HepG2 (cell line): ENCODE results near the gene CIAO3. TPM values are rescaled to one million over a fixed set of nuclear protein-coding genes. Genes with fewer than 3 reads are reported as not detected.

Experiments used
- ATAC-seq: fragments of 200-7000 bp; cut with Tn5 transposase; 3 replicates; pipeline ENCODE4 v1.9.1; 2020; ENCODE audit warnings: mild to moderate bottlenecking, moderate library complexity
- BruUV-seq: library from RNA; stranded (reverse); fragments of 400-500 nt; replicated peaks from 2 replicates; lab custom pipeline; 2021; lab: Mats Ljungman, UMichigan
- CTCF ChIA-PET: fragments of 300-600 bp; formaldehyde crosslinking; extraction: SDS; loops from one replicate; lab custom pipeline; 2021; ENCODE audit warnings: low total read pairs, inconsistent platforms, low intra/inter-chr PET ratio; lab: Yijun Ruan, JAX
- POLR2A ChIA-PET: fragments of 350-600 bp; sonication (Branson Sonifier 250); formaldehyde crosslinking; loops from one replicate; lab custom pipeline; 2020; ENCODE audit warnings: antibody characterized with exemption, inconsistent platforms; lab: Yijun Ruan, JAX
- DNase-seq: peaks from one replicate; pipeline ENCODE4 v3.0.0-alpha.2; 2015; ENCODE audit warnings: low spot score
- FAIRE-seq: peaks from 3 replicates; lab custom pipeline; 2011; peaks lifted over from hg19 to GRCh38; lab: Jason Lieb, UNC
- H2AFZ ChIP-seq: one replicate; pipeline ENCODE4 v1.6.1; 2011; ENCODE audit warnings: low read length, inconsistent platforms
- H3K27ac ChIP-seq: fragments of 300-600 bp; 3 replicates; pipeline ENCODE4 v1.8.0; 2011; ENCODE audit warnings: mixed run types, mild to moderate bottlenecking, mixed read lengths, low read length, inconsistent platforms; ENCODE audit not compliant: insufficient read depth; ENCODE audit errors: extremely low read length
- H3K27me3 ChIP-seq, 2 experiments: fragments of 200-600 bp in 1 of 2; 2 replicates in 1 of 2; 3 replicates in 1 of 2; pipeline versions ENCODE4 v1.6.0 to v1.8.0; 2011; ENCODE audit warnings: low read length in 2 of 2, mild to moderate bottlenecking in 2 of 2, moderate library complexity in 2 of 2, inconsistent platforms in 1 of 2; ENCODE audit not compliant: insufficient read depth in 2 of 2, control insufficient read depth in 1 of 2
- H3K36me3 ChIP-seq, 2 experiments: fragments of 200-600 bp in 1 of 2; replicated peaks in 1 of 2; 2 replicates in 1 of 2; 3 replicates in 1 of 2; pipeline versions ENCODE4 v1.5.1 to v1.8.0; 2011; ENCODE audit warnings: low read length in 2 of 2, inconsistent platforms in 1 of 2; ENCODE audit not compliant: insufficient read depth in 2 of 2, control insufficient read depth in 1 of 2
- H3K4me1 ChIP-seq: 2 replicates; pipeline ENCODE4 v1.5.1; 2012; ENCODE audit warnings: low read length, inconsistent platforms; ENCODE audit not compliant: insufficient read depth
- H3K4me2 ChIP-seq: 2 replicates; pipeline ENCODE4 v1.6.0; 2011; ENCODE audit warnings: low read depth, low read length, inconsistent platforms
- H3K4me3 ChIP-seq, 3 experiments: fragments of 200-600 bp in 1 of 3; sonication (generic), shearing (Covaris generic) in 1 of 3; replicated peaks in 1 of 3; 2 replicates each; pipeline ENCODE4 v1.5.1; 2011 to 2016; ENCODE audit warnings: low read length in 3 of 3, inconsistent platforms in 2 of 3, low read depth in 2 of 3, mild to moderate bottlenecking in 2 of 3, control low read depth in 1 of 3, mixed read lengths in 1 of 3; ENCODE audit not compliant: insufficient read depth in 1 of 3
- H3K79me2 ChIP-seq: one replicate; pipeline ENCODE4 v1.6.1; 2011; ENCODE audit warnings: low read length, inconsistent platforms; ENCODE audit not compliant: insufficient read depth
- H3K9ac ChIP-seq: 2 replicates; pipeline ENCODE4 v1.6.0; 2011; ENCODE audit warnings: mild to moderate bottlenecking, low read depth, low read length, inconsistent platforms; ENCODE audit not compliant: insufficient read depth
- H3K9me3 ChIP-seq: 2 replicates; pipeline ENCODE4 v1.5.1; 2012; ENCODE audit warnings: mild to moderate bottlenecking, low read length
- H4K20me1 ChIP-seq: 2 replicates; pipeline ENCODE4 v1.6.0; 2011; ENCODE audit warnings: inconsistent platforms, mild to moderate bottlenecking, low read length, moderate library complexity; ENCODE audit not compliant: insufficient read depth
- HNRNPL ChIP-seq: fragments of 200-400 bp; formaldehyde crosslinking; IDR thresholded peaks from 2 replicates; pipeline ENCODE4 v1.6.1; 2017; ENCODE audit warnings: mild to moderate bottlenecking, low read depth, low read length
- PREB ChIP-seq: sonication (generic); formaldehyde crosslinking; IDR thresholded peaks from 2 replicates; pipeline ENCODE4 v1.4.0; 2020; ENCODE audit warnings: missing genetic modification reagents
- SP1 ChIP-seq, 2 experiments: fragments of 450-650 bp in 1 of 2; sonication (generic) in 1 of 2; formaldehyde crosslinking in 1 of 2; IDR thresholded peaks; 2 replicates each; pipeline versions ENCODE4 v1.4.0 to v1.6.1; 2016 to 2020; ENCODE audit warnings: missing genetic modification reagents in 1 of 2
- TBX2 ChIP-seq: sonication (generic); formaldehyde crosslinking; IDR thresholded peaks from 2 replicates; pipeline ENCODE4 v1.5.0; 2020; ENCODE audit warnings: missing genetic modification reagents, mild to moderate bottlenecking, borderline replicate concordance
- ZFAT ChIP-seq: sonication (generic); formaldehyde crosslinking; conservative IDR thresholded peaks from 2 replicates; pipeline ENCODE4 v1.8.1; 2023; ENCODE audit warnings: missing genetic modification reagents, inconsistent platforms
- ZNF296 ChIP-seq: sonication (generic); formaldehyde crosslinking; conservative IDR thresholded peaks from 2 replicates; pipeline ENCODE4 v1.5.0; 2020; ENCODE audit warnings: mild to moderate bottlenecking, missing genetic modification reagents
- ZNF30 ChIP-seq: sonication (generic); formaldehyde crosslinking; IDR thresholded peaks from 2 replicates; pipeline ENCODE4 v1.5.0; 2020; ENCODE audit warnings: mild to moderate bottlenecking, missing genetic modification reagents
- ZNF598 ChIP-seq: sonication (generic); formaldehyde crosslinking; IDR thresholded peaks from 2 replicates; pipeline ENCODE4 v1.5.1; 2020; ENCODE audit warnings: mild to moderate bottlenecking, missing genetic modification reagents, borderline replicate concordance
- WGBS: methylation state at CpG from one replicate; pipeline ENCODE4 v1.1.6; 2017; ENCODE audit warnings: low lambda C conversion rate; 5-methylcytosine and 5-hydroxymethylcytosine counted together
- in situ Hi-C: cut with HindIII; loops from 2 replicates; pipeline ENCODE4 v1.10.0; 2017; ENCODE audit warnings: low pct_unique_long_range_greater_than_20kb; ENCODE audit not compliant: extremely low pct_ligation_motif_present
- intact Hi-C: fragments of 100-400 bp; cut with micrococcal nuclease; formaldehyde crosslinking; loops from one replicate; pipeline ENCODE4 v1.10.0; 2022; ENCODE audit not compliant: unreplicated experiment
- polyA plus RNA-seq, 8 experiments: library from polyadenylated mRNA; depleted of rRNA in 3 of 8; stranded (reverse) in 7 of 8; unstranded in 1 of 8; fragments of >200 nt; fragmentation: Illumina TruSeq in 4 of 8; extraction: Trizol in 4 of 8; gene quantifications; 2 replicates each; pipeline versions ENCODE4 v1.2.1 to v1.2.3, GENCODE V29; 2011 to 2016; ENCODE audit warnings: low read depth in 4 of 8, missing spikeins in 1 of 8, mixed read lengths in 1 of 8; ENCODE audit not compliant: insufficient read depth in 1 of 8
- total RNA-seq, 5 experiments: library from RNA; depleted of rRNA; stranded (reverse); fragments of >200 nt; fragmentation: Illumina TruSeq; extraction: Trizol; gene quantifications; 2 replicates each; pipeline ENCODE4 v1.2.3, GENCODE V29; 2016; ENCODE audit warnings: low read depth in 1 of 5
- TF ChIP-seq, protein P1 (sequence below): sonication (generic); formaldehyde crosslinking; IDR thresholded peaks from 2 replicates; pipeline ENCODE4 v1.5.0; 2020; ENCODE audit warnings: missing genetic modification reagents

Gene CIAO3
- total and polyA plus RNA-seq, 2 of the 13 experiments (the other 11 are each of a cell fraction or from before 2014, with no cell fraction given), result 21.7 to 25.0 TPM

GRCh38 chr16:764848-765487 is 24.2 kb upstream of the CIAO3 start:
- peaks cover 27% of the 10 kb centered on the region for H3K4me1 ChIP-seq
- in situ Hi-C loops, result no loop called here
- POLR2A ChIA-PET, result no interaction called here

DNA sequence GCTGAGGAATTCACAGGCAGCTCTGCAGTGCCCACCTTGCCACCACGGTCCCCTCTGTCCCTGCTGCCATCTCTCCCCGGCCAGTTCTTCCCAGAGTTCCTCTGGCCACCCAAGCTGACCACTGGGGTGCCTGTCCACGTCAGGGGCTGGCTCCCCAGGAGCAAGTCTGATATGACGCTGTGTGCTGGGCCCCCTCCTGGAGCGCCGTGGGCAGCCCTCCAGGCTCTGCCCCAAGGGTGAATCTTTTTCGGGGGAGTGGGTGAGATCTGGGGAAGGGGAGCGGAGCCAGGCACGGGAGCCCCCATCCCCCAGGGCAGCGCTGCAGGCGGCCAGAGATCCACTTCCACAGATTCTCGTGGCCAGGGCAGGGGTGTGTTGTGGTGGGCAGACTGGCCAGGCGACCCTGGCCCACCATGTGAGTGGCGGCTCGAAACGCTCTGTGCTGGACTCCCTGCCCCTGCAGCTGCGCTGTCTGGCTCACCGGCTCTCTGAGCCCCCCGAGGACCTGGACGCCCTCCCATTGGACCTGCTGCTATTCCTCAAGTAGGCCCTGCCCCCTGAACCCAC is 23.5 kb upstream of the CIAO3 start:
- H3K36me3 ChIP-seq, result no peaks in the 10 kb centered on the region
- ATAC-seq (no peak), FAIRE-seq (no peak), DNase-seq (no peak)
- 61% methylated on average over 12 of the region's 20 CpGs for WGBS
- H3K9me3 ChIP-seq, result no peaks in the 10 kb centered on the region
- TF ChIP-seq, protein P1, sequence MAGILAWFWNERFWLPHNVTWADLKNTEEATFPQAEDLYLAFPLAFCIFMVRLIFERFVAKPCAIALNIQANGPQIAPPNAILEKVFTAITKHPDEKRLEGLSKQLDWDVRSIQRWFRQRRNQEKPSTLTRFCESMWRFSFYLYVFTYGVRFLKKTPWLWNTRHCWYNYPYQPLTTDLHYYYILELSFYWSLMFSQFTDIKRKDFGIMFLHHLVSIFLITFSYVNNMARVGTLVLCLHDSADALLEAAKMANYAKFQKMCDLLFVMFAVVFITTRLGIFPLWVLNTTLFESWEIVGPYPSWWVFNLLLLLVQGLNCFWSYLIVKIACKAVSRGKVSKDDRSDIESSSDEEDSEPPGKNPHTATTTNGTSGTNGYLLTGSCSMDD (CRISPR knock-in tag), result no peak
- TF ChIP-seq HNRNPL, result 0 out of 2 replicates have a peak, but pooled peaks have one; percentile 23
- no peak overlapping the region for H3K27ac ChIP-seq
- ChIA-PET CTCF (no interaction called here), POLR2A (no interaction called here)
- H3K4me2 ChIP-seq, result no peak overlapping the region
- no peaks in the 10 kb centered on the region for H4K20me1 ChIP-seq
- no TSS peak for BruUV-seq
- in situ Hi-C loops, result no loop called here
- intact Hi-C loops, result no loop called here
- peaks cover 32% of the 10 kb centered on the region for H3K4me1 ChIP-seq
- no peak overlapping the region for H3K9ac ChIP-seq
- no peaks in the 10 kb centered on the region for H3K79me2 ChIP-seq
- H3K4me3 ChIP-seq, result no peak overlapping the region
- H3K27me3 ChIP-seq, result peaks cover 3 to 8% of the 10 kb centered on the region in 2 experiments; a peak in 4 of 5 replicates
- H2AFZ ChIP-seq, result no peak overlapping the region

More at GRCh38 chr16:764848-765487, 24.2 kb upstream of the CIAO3 start:
- H4K20me1 ChIP-seq, result no peaks in the 10 kb centered on the region
- DNase-seq (no peak), ATAC-seq (no peak), FAIRE-seq (no peak)
- no peaks in the 10 kb centered on the region for H3K36me3 ChIP-seq
- no peak overlapping the region for H3K4me3 ChIP-seq
- peaks cover 2 to 4% of the 10 kb centered on the region in 2 experiments; a peak in 4 of 5 replicates for H3K27me3 ChIP-seq
- intact Hi-C loops, result no loop called here
- H3K27ac ChIP-seq, result no peak overlapping the region
- no peak overlapping the region for H3K9ac ChIP-seq
- no TSS peak for BruUV-seq
- TF ChIP-seq ZNF296 (CRISPR knock-in tag), result no peak
- no peak for TF ChIP-seq SP1 (IDR thresholded peaks at IDR 0.05)
- no peak for TF ChIP-seq SP1 (CRISPR knock-in tag; IDR thresholded peaks at IDR 0.05)
- no peak for TF ChIP-seq PREB (CRISPR knock-in tag)
- no peak for TF ChIP-seq TBX2 (CRISPR knock-in tag)
- TF ChIP-seq ZNF598 (CRISPR knock-in tag), result no peak
- TF ChIP-seq ZFAT (CRISPR knock-in tag), result no peak
- TF ChIP-seq ZNF30 (CRISPR knock-in tag), result no peak
- no peak overlapping the region for H2AFZ ChIP-seq
- H3K79me2 ChIP-seq, result no peaks in the 10 kb centered on the region
- no peak overlapping the region for H3K4me2 ChIP-seq
- 79% methylated on average over 21 of the region's 38 CpGs for WGBS
- no peaks in the 10 kb centered on the region for H3K9me3 ChIP-seq
- CTCF ChIA-PET, result no interaction called here
